PC-9 (cell line): ENCODE results near the gene FAM124B. TPM values are rescaled to one million over a fixed set of nuclear protein-coding genes. Genes with fewer than 3 reads are reported as not detected.

Experiments
- BruUV-seq: library from RNA; stranded (reverse); fragments of 400-500 nt; replicated peaks from 2 replicates; lab custom pipeline; 2021; lab: Mats Ljungman, UMichigan
- CTCF ChIA-PET: fragments of 300-600 bp; sonication (Branson Sonifier 250); formaldehyde crosslinking; loops from one replicate; lab custom pipeline; 2022; ENCODE audit warnings: antibody characterized with exemption; lab: Charles Lee
- POLR2A ChIA-PET: fragments of 300-600 bp; sonication (Branson Sonifier 250); formaldehyde crosslinking; loops from one replicate; lab custom pipeline; 2022; ENCODE audit warnings: antibody characterized with exemption; ENCODE audit not compliant: unreplicated experiment; lab: Charles Lee
- DNase-seq, 2 experiments: peaks; one replicate each; pipeline versions ENCODE4 v3.0.0 to v3.0.0-alpha.2; 2015 to 2022; ENCODE audit warnings: mixed read lengths in 1 of 2
- H2AFZ ChIP-seq: fragments of 200-600 bp; sonication (generic); 2 replicates; pipeline ENCODE4 v1.8.1; 2017; ENCODE audit warnings: antibody characterized with exemption
- H3F3A ChIP-seq: fragments of 200-600 bp; sonication (generic); 2 replicates; pipeline ENCODE4 v1.8.1; 2017; ENCODE audit warnings: antibody characterized with exemption, mild to moderate bottlenecking, low read depth; ENCODE audit not compliant: insufficient read depth
- H3K27ac ChIP-seq: fragments of 200-600 bp; sonication (generic); 2 replicates; pipeline ENCODE4 v1.6.1; 2016; ENCODE audit warnings: mixed run types
- H3K27me3 ChIP-seq: fragments of 200-600 bp; sonication (generic); 2 replicates; pipeline ENCODE4 v1.6.1; 2016; ENCODE audit warnings: low read depth, mixed run types; ENCODE audit not compliant: insufficient read depth
- H3K36me3 ChIP-seq: fragments of 200-600 bp; sonication (generic); 2 replicates; pipeline ENCODE4 v1.6.1; 2016; ENCODE audit warnings: low read depth, mixed run types
- H3K4me1 ChIP-seq: fragments of 200-600 bp; sonication (generic); replicated peaks from 2 replicates; pipeline ENCODE4 v1.6.1; 2016; ENCODE audit warnings: mixed run types; ENCODE audit not compliant: insufficient read depth
- H3K4me2 ChIP-seq: fragments of 200-600 bp; sonication (generic); 2 replicates; pipeline ENCODE4 v1.6.1; 2017; ENCODE audit warnings: mixed run types
- H3K4me3 ChIP-seq: fragments of 200-600 bp; sonication (generic); 2 replicates; pipeline ENCODE4 v1.6.1; 2016; ENCODE audit warnings: mixed run types
- H3K79me2 ChIP-seq: fragments of 200-600 bp; sonication (generic); 2 replicates; pipeline ENCODE4 v1.6.1; 2017; ENCODE audit warnings: low read depth, mixed run types
- H3K9me2 ChIP-seq: fragments of 200-600 bp; sonication (generic); 2 replicates; pipeline ENCODE4 v1.8.1; 2017; ENCODE audit warnings: mild to moderate bottlenecking; ENCODE audit not compliant: insufficient read depth
- H3K9me3 ChIP-seq: fragments of 200-600 bp; sonication (generic); 2 replicates; pipeline ENCODE4 v1.8.1; 2016; ENCODE audit warnings: low read depth; ENCODE audit not compliant: insufficient read depth
- H4K20me1 ChIP-seq: fragments of 200-600 bp; sonication (generic); 2 replicates; pipeline ENCODE4 v1.8.1; 2017; ENCODE audit not compliant: insufficient read depth
- EZH2 ChIP-seq: fragments of 200-600 bp; sonication (generic); IDR thresholded peaks from 2 replicates; pipeline ENCODE4 v1.8.0; 2017; ENCODE audit warnings: antibody characterized with exemption, low read depth
- intact Hi-C: fragments of 100-400 bp; cut with micrococcal nuclease; formaldehyde crosslinking; loops from one replicate; pipeline ENCODE4 v1.10.0; 2022; ENCODE audit not compliant: unreplicated experiment
- total RNA-seq: library from RNA; stranded (reverse); gene quantifications from 2 replicates; pipeline ENCODE4 v1.2.3, GENCODE V29; 2021
- TF ChIP-seq, protein P1 (sequence below): fragments of 200-600 bp; sonication (generic); conservative IDR thresholded peaks from 2 replicates; pipeline ENCODE4 v1.6.1; 2017; ENCODE audit warnings: mixed run types, antibody characterized with exemption, mild to moderate bottlenecking, moderate library complexity

The FAM124B gene
- total RNA-seq, 1 experiment from 2014 or later: 0.17 TPM

- Histone ChIP-seq H3K9me2 (no peaks in the 10 kb centered on the region), H3K36me3 (no peaks in the 10 kb centered on the region), H3K4me3 (no peak overlapping the region), H4K20me1 (no peaks in the 10 kb centered on the region), H3K4me2 (no peak overlapping the region), H3K79me2 (no peaks in the 10 kb centered on the region), H3K27ac (no peak overlapping the region), H3K9me3 (no peaks in the 10 kb centered on the region), H3F3A (no peaks in the 10 kb centered on the region), H3K27me3 (no peaks in the 10 kb centered on the region), H3K4me1 (no peaks in the 10 kb centered on the region), H2AFZ (no peak overlapping the region)
- BruUV-seq: no TSS peak
- ChIA-PET POLR2A (no interaction called here), CTCF (no interaction called here)
- TF ChIP-seq, protein P1, sequence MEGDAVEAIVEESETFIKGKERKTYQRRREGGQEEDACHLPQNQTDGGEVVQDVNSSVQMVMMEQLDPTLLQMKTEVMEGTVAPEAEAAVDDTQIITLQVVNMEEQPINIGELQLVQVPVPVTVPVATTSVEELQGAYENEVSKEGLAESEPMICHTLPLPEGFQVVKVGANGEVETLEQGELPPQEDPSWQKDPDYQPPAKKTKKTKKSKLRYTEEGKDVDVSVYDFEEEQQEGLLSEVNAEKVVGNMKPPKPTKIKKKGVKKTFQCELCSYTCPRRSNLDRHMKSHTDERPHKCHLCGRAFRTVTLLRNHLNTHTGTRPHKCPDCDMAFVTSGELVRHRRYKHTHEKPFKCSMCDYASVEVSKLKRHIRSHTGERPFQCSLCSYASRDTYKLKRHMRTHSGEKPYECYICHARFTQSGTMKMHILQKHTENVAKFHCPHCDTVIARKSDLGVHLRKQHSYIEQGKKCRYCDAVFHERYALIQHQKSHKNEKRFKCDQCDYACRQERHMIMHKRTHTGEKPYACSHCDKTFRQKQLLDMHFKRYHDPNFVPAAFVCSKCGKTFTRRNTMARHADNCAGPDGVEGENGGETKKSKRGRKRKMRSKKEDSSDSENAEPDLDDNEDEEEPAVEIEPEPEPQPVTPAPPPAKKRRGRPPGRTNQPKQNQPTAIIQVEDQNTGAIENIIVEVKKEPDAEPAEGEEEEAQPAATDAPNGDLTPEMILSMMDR: no peak
- TF ChIP-seq EZH2: no peak
- no peak for DNase-seq
- intact Hi-C loops: no loop called here
Observed at GRCh38 chr2:224345492-224345891, 56.4 kb downstream of the FAM124B start.

GRCh38 chr2:224343226-224343625, 58.7 kb downstream of the FAM124B start:
- no TSS peak for BruUV-seq
- POLR2A ChIA-PET: interaction anchor here (0.7 kb wide), 1 partner anchor 1310 kb away, joined by 4 read pairs; no protein-coding TSS in a partner anchor

DNA sequence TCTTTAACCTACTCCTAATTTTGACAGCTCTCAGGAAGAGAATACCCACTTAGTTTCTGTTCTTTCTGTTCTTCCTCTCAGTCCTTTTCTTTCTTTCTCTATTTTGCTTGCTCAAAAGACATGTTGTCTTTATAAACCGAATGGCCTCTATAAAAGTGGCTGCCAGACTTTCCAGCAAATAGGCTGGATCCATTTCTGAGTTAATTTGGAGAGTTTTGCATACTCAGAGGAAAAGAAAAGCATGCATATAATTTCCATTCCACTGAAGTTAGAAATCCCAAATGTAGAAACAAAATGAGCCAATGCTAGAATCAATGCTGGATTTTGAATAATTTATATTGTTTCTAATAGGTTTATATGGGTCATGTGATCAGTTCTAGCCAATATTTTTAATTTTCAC, 65.9 kb downstream of the FAM124B start:
- no peak for DNase-seq

More at GRCh38 chr2:224343226-224343625, 58.7 kb downstream of the FAM124B start:
- H4K20me1 ChIP-seq: no peaks in the 10 kb centered on the region
- H3F3A ChIP-seq: no peaks in the 10 kb centered on the region
- no peaks in the 10 kb centered on the region for H3K79me2 ChIP-seq
- TF ChIP-seq, protein P1: no peak
- TF ChIP-seq EZH2: no peak
- intact Hi-C loops: no loop called here
- CTCF ChIA-PET: interaction anchor here (0.6 to 1.2 kb wide), 2 partner anchors 12 to 156 kb away, joined by 4 to 12 read pairs; no protein-coding TSS in a partner anchor
- H3K9me3 ChIP-seq: no peaks in the 10 kb centered on the region
- H3K27ac ChIP-seq: no peak overlapping the region
- H3K27me3 ChIP-seq: no peaks in the 10 kb centered on the region
- H2AFZ ChIP-seq: no peak overlapping the region
- no peaks in the 10 kb centered on the region for H3K36me3 ChIP-seq
- H3K4me1 ChIP-seq: no peaks in the 10 kb centered on the region
- DNase-seq: no peak
- no peaks in the 10 kb centered on the region for H3K9me2 ChIP-seq
- no peak overlapping the region for H3K4me2 ChIP-seq
- no peak overlapping the region for H3K4me3 ChIP-seq

More for the DNA sequence above, 65.9 kb downstream of the FAM124B start:
- Histone ChIP-seq H3K27me3 (no peaks in the 10 kb centered on the region), H3K9me3 (peaks cover 11% of the 10 kb centered on the region; the same call in 1 of the 2 replicates), H3K36me3 (no peaks in the 10 kb centered on the region), H3K27ac (no peak overlapping the region), H3F3A (no peaks in the 10 kb centered on the region), H3K4me3 (no peak overlapping the region), H3K9me2 (no peaks in the 10 kb centered on the region), H3K4me1 (no peaks in the 10 kb centered on the region), H3K4me2 (no peak overlapping the region), H3K79me2 (no peaks in the 10 kb centered on the region), H4K20me1 (no peaks in the 10 kb centered on the region), H2AFZ (peak overlapping the region; percentile 6; the same call in 1 of the 2 replicates)
- TF ChIP-seq, protein P1: no peak
- no peak for TF ChIP-seq EZH2
- POLR2A ChIA-PET: no interaction called here
- no TSS peak for BruUV-seq
- CTCF ChIA-PET: no interaction called here
- intact Hi-C loops: no loop called here
